Right lobe of liver (tissue), 4 donors: ENCODE measurements around the gene SPG11.

Experiments used
- CTCF ChIP-seq, 4 donors: fragments of 200-600 bp in 3 of 4; fragments of 450-650 bp in 1 of 4; IDR thresholded peaks; one replicate each; pipeline versions ENCODE4 v1.5.1 to v1.8.0; 2016 to 2022; ENCODE audit warnings: antibody characterized with exemption in 4 of 4, mild to moderate bottlenecking in 2 of 4
- POLR2A ChIP-seq: fragments of 450-650 bp; IDR thresholded peaks from one replicate; pipeline ENCODE4 v1.6.1; 2017; ENCODE audit warnings: antibody characterized with exemption, mild to moderate bottlenecking
- donor health status: DM: no; HTN: no; CAD: no.
- donor health status: DM: no; HTN: no; CAD: no.
- donor health status: DM: no; HTN: yes; CAD: no.

GRCh38 chr15:44694416-44694815 lies 31.0 kb upstream of the SPG11 start:
- TF ChIP-seq CTCF (IDR thresholded peaks at IDR 0.05) (no peak), POLR2A (no peak)
